DND-41 (cell line): ENCODE results near the gene TANC2.

Source experiments
- ATAC-seq: fragments of 200-7000 bp; cut with Tn5 transposase; 3 replicates; pipeline ENCODE4 v1.9.1; 2021; ENCODE audit warnings: low read depth; ENCODE audit not compliant: insufficient read depth
- DNase-seq: peaks from one replicate; pipeline ENCODE4 v3.0.0-alpha.2; 2020
- H2AFZ ChIP-seq: 2 replicates; pipeline ENCODE4 v1.6.0; 2012; ENCODE audit warnings: low read depth, low read length
- H3K27ac ChIP-seq: 2 replicates; pipeline ENCODE4 v1.5.1; 2012; ENCODE audit warnings: low read length, inconsistent platforms
- H3K27me3 ChIP-seq: fragments of 200-600 bp; sonication (generic); 2 replicates; pipeline ENCODE4 v1.6.0; 2012; ENCODE audit warnings: low read length, mild to moderate bottlenecking, inconsistent platforms; ENCODE audit not compliant: insufficient read depth, poor library complexity
- H3K36me3 ChIP-seq: 2 replicates; pipeline ENCODE4 v1.5.1; 2012; ENCODE audit warnings: low read length, inconsistent platforms; ENCODE audit not compliant: insufficient read depth
- H3K4me1 ChIP-seq: 2 replicates; pipeline ENCODE4 v1.5.1; 2012; ENCODE audit warnings: mild to moderate bottlenecking, low read length; ENCODE audit not compliant: insufficient read depth
- H3K4me2 ChIP-seq: 2 replicates; pipeline ENCODE4 v1.6.0; 2012; ENCODE audit warnings: mild to moderate bottlenecking, moderate library complexity, low read length, inconsistent platforms; ENCODE audit not compliant: insufficient read depth
- H3K4me3 ChIP-seq, 2 experiments: fragments of 200-600 bp in 1 of 2; shearing (Covaris generic) in 1 of 2; 2 replicates each; pipeline ENCODE4 v1.5.1; 2012 to 2016; ENCODE audit warnings: inconsistent platforms in 2 of 2, low read length in 2 of 2, mild to moderate bottlenecking in 2 of 2, low read depth in 1 of 2, moderate library complexity in 1 of 2
- H3K79me2 ChIP-seq: 2 replicates; pipeline ENCODE4 v1.6.0; 2012; ENCODE audit warnings: low read length, inconsistent platforms; ENCODE audit not compliant: insufficient read depth
- H3K9ac ChIP-seq: 2 replicates; pipeline ENCODE4 v1.6.0; 2012; ENCODE audit warnings: low read depth, mild to moderate bottlenecking, inconsistent platforms, low read length, moderate library complexity
- H3K9me3 ChIP-seq: 2 replicates; pipeline ENCODE4 v1.5.1; 2012; ENCODE audit warnings: low read length, moderate library complexity, mild to moderate bottlenecking, inconsistent platforms; ENCODE audit not compliant: insufficient read depth, severe bottlenecking
- H4K20me1 ChIP-seq: 2 replicates; pipeline ENCODE4 v1.6.0; 2012; ENCODE audit warnings: low read length; ENCODE audit not compliant: insufficient read depth
- CTCF ChIP-seq: IDR thresholded peaks from 2 replicates; pipeline ENCODE4 v1.5.1; 2012; ENCODE audit warnings: borderline replicate concordance, low read length, moderate library complexity, mild to moderate bottlenecking; ENCODE audit not compliant: poor library complexity, severe bottlenecking; ENCODE audit errors: extremely low read depth
- EZH2 ChIP-seq: IDR thresholded peaks from 3 replicates; pipeline ENCODE4 v1.6.1; 2012; ENCODE audit warnings: borderline replicate concordance, low read depth, mild to moderate bottlenecking, moderate library complexity, low read length, inconsistent platforms; ENCODE audit not compliant: severe bottlenecking

The TANC2 gene

GRCh38 chr17:62937606-62938005 is 28.4 kb upstream of the TANC2 start:
- no peaks in the 10 kb centered on the region for H3K79me2 ChIP-seq
- no peak overlapping the region for H3K4me2 ChIP-seq
- H3K27me3 ChIP-seq: peaks cover 3% of the 10 kb centered on the region
- no peak overlapping the region for H2AFZ ChIP-seq
- no peak overlapping the region for H3K9ac ChIP-seq
- H3K36me3 ChIP-seq: no peaks in the 10 kb centered on the region
- peaks cover 4% of the 10 kb centered on the region for H3K9me3 ChIP-seq
- no peak for DNase-seq
- no peak for ATAC-seq
- no peak overlapping the region for H3K27ac ChIP-seq
- TF ChIP-seq EZH2: no peak
- no peak for TF ChIP-seq CTCF
- H3K4me1 ChIP-seq: no peaks in the 10 kb centered on the region
- no peak overlapping the region for H3K4me3 ChIP-seq
- no peaks in the 10 kb centered on the region for H4K20me1 ChIP-seq

- H3K36me3 ChIP-seq: no peaks in the 10 kb centered on the region
- DNase-seq (no peak), ATAC-seq (no peak)
- no peaks in the 10 kb centered on the region for H3K4me1 ChIP-seq
- no peak overlapping the region for H3K9ac ChIP-seq
- no peaks in the 10 kb centered on the region for H4K20me1 ChIP-seq
- no peak overlapping the region for H3K27ac ChIP-seq
- no peak for TF ChIP-seq EZH2
- peaks cover 4% of the 10 kb centered on the region for H3K9me3 ChIP-seq
- no peak overlapping the region for H3K4me3 ChIP-seq
- no peaks in the 10 kb centered on the region for H3K79me2 ChIP-seq
- H3K27me3 ChIP-seq: peaks cover 8% of the 10 kb centered on the region
- H3K4me2 ChIP-seq: no peak overlapping the region
- H2AFZ ChIP-seq: no peak overlapping the region
Observed at GRCh38 chr17:62941358-62941991, 24.6 kb upstream of the TANC2 start.

- no peak overlapping the region for H3K27ac ChIP-seq
- no peak for ATAC-seq
- H3K4me2 ChIP-seq: no peak overlapping the region
- no peak for TF ChIP-seq CTCF
- TF ChIP-seq EZH2: no peak
- no peaks in the 10 kb centered on the region for H3K9me3 ChIP-seq
- peaks cover 8% of the 10 kb centered on the region for H3K27me3 ChIP-seq
- no peaks in the 10 kb centered on the region for H4K20me1 ChIP-seq
- DNase-seq: no peak
- H3K9ac ChIP-seq: no peak overlapping the region
- no peaks in the 10 kb centered on the region for H3K79me2 ChIP-seq
- no peaks in the 10 kb centered on the region for H3K4me1 ChIP-seq
- no peak overlapping the region for H3K4me3 ChIP-seq
- no peaks in the 10 kb centered on the region for H3K36me3 ChIP-seq
- no peak overlapping the region for H2AFZ ChIP-seq
Observed at GRCh38 chr17:62948370-62948769, 17.7 kb upstream of the TANC2 start.

- TF ChIP-seq CTCF (no peak), EZH2 (no peak)
- H3K79me2 ChIP-seq: no peaks in the 10 kb centered on the region
- H2AFZ ChIP-seq: no peak overlapping the region
- no peaks in the 10 kb centered on the region for H4K20me1 ChIP-seq
- no peak overlapping the region for H3K4me3 ChIP-seq
- H3K36me3 ChIP-seq: no peaks in the 10 kb centered on the region
- no peaks in the 10 kb centered on the region for H3K9me3 ChIP-seq
- H3K27me3 ChIP-seq: peaks cover 4% of the 10 kb centered on the region
- no peaks in the 10 kb centered on the region for H3K4me1 ChIP-seq
- no peak overlapping the region for H3K4me2 ChIP-seq
- no peak overlapping the region for H3K27ac ChIP-seq
- DNase-seq: no peak
- no peak overlapping the region for H3K9ac ChIP-seq
- no peak for ATAC-seq
Observed at GRCh38 chr17:62949036-62949435, 17.0 kb upstream of the TANC2 start.
